Esophagus muscularis mucosa (tissue), 3 donors: ENCODE measurements around the gene PRKCG.

Experiments used
- POLR2A ChIP-seq: fragments of 450-650 bp; IDR thresholded peaks from one replicate; pipeline ENCODE4 v1.6.1; 2017; ENCODE audit warnings: antibody characterized with exemption, moderate library complexity, mild to moderate bottlenecking, low read depth
- POLR2AphosphoS5 ChIP-seq, 2 donors: sonication (generic); formaldehyde crosslinking; IDR thresholded peaks; one replicate each; pipeline ENCODE4 v1.6.1; 2017; ENCODE audit warnings: antibody characterized with exemption in 2 of 2
- TF ChIP-seq, protein P1 (sequence below), 3 experiments: fragments of 200-600 bp in 2 of 3; fragments of 450-650 bp in 1 of 3; sonication (generic) in 2 of 3; IDR thresholded peaks; one replicate each; pipeline ENCODE4 v1.5.1; 2017 to 2019; ENCODE audit warnings: antibody characterized with exemption in 3 of 3, mild to moderate bottlenecking in 2 of 3, moderate library complexity in 1 of 3

DNA sequence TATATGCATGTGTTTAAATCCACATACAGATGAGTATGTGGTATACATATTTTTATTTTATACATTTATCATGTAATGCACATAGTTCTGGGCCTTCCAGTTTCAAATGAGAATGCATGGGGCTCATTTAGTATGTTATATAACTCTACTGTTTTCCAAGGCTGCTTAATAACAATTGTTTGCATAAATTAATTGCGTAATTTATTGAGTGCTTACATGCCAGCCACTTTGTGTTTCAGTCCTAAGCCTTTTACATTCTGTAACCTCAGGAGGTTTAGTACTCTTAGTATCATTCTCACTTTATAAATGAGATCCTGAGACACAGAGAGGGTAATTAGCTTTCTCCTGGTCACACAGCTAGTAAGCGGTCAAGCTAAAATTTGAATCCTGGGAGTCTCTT, 64.0 kb downstream of the PRKCG start:
- TF ChIP-seq, protein P1, sequence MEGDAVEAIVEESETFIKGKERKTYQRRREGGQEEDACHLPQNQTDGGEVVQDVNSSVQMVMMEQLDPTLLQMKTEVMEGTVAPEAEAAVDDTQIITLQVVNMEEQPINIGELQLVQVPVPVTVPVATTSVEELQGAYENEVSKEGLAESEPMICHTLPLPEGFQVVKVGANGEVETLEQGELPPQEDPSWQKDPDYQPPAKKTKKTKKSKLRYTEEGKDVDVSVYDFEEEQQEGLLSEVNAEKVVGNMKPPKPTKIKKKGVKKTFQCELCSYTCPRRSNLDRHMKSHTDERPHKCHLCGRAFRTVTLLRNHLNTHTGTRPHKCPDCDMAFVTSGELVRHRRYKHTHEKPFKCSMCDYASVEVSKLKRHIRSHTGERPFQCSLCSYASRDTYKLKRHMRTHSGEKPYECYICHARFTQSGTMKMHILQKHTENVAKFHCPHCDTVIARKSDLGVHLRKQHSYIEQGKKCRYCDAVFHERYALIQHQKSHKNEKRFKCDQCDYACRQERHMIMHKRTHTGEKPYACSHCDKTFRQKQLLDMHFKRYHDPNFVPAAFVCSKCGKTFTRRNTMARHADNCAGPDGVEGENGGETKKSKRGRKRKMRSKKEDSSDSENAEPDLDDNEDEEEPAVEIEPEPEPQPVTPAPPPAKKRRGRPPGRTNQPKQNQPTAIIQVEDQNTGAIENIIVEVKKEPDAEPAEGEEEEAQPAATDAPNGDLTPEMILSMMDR (IDR thresholded peaks at IDR 0.05): no peak
- TF ChIP-seq POLR2A: no peak
- no peak for TF ChIP-seq POLR2AphosphoS5 (IDR thresholded peaks at IDR 0.05)
